Measurements from ENCODE around the gene ZNF697. TPM values are rescaled to one million over a fixed set of nuclear protein-coding genes. Genes with fewer than 3 reads are reported as not detected.

The ZNF697 gene
- total and polyA plus RNA-seq, 3 donors from 2014 or later = 9.1 to 22.5 (median 14.8) TPM

DNA sequence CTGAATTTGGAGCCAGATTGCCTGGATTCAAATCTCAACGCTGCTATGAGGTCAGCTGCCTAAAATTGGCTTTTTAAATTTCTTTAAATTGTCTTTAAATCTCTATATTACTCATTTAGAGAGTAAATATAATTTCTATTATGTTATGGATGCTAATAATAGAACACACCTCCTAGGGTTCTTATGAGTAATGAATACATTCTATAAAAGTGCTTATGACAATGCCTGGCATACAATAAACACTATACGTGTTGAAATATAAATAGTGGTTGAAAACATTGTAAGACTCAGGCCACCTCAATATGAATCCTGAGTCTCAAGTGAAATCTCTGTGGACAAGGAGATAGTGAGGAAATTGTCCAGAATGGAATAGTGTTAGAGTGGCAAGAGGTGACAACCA lies 32.7 kb upstream of the ZNF697 start:
- WGBS, 2 donors = 83 to 93% methylated on average over 2 of the region's 2 CpGs
- H3K36me3 ChIP-seq (ENCODE audit: low read depth, missing control alignments) = no peaks in the 10 kb centered on the region
- no peak overlapping the region for H3K4me3 ChIP-seq
- H3K27ac ChIP-seq = no peak overlapping the region
- TF ChIP-seq POLR2A (IDR thresholded peaks at IDR 0.05) = no peak
- TF ChIP-seq, protein P1, sequence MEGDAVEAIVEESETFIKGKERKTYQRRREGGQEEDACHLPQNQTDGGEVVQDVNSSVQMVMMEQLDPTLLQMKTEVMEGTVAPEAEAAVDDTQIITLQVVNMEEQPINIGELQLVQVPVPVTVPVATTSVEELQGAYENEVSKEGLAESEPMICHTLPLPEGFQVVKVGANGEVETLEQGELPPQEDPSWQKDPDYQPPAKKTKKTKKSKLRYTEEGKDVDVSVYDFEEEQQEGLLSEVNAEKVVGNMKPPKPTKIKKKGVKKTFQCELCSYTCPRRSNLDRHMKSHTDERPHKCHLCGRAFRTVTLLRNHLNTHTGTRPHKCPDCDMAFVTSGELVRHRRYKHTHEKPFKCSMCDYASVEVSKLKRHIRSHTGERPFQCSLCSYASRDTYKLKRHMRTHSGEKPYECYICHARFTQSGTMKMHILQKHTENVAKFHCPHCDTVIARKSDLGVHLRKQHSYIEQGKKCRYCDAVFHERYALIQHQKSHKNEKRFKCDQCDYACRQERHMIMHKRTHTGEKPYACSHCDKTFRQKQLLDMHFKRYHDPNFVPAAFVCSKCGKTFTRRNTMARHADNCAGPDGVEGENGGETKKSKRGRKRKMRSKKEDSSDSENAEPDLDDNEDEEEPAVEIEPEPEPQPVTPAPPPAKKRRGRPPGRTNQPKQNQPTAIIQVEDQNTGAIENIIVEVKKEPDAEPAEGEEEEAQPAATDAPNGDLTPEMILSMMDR (IDR thresholded peaks at IDR 0.05) = no peak
- no peaks in the 10 kb centered on the region for H3K27me3 ChIP-seq
- intact Hi-C loops (cut with DNase I; ENCODE audit: low total_unique reads) = no loop called here
- DNase-seq = no peak
- H3K4me1 ChIP-seq = no peaks in the 10 kb centered on the region
- no peaks in the 10 kb centered on the region for H3K9me3 ChIP-seq

DNA sequence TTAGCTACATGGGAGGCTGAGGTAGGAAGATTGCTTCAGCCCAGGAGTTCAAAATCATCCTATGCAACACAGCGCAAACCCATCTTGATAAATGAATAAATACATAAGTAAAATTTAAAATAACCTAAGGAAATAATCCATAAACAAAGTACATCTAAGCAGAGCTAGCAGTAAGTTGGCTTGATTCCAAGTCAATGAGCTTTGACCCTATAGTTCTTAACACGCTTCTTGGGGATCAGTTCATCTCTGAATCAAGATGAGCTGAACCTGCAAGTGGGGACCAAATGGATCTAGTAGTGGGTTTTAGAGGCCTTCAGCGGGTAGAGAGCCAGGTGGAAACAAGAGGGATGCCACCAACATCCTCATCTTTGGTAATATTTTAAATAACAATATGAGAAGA lies 32.1 kb upstream of the ZNF697 start:
- intact Hi-C loops (cut with DNase I; ENCODE audit: low total_unique reads) = no loop called here
- DNase-seq = no peak
- 93 to 100% methylated on average over 3 of the region's 3 CpGs for WGBS, 2 donors
- TF ChIP-seq POLR2A (IDR thresholded peaks at IDR 0.05) = no peak
- TF ChIP-seq, protein P1 (IDR thresholded peaks at IDR 0.05) = no peak
- Histone ChIP-seq H3K27ac (no peak overlapping the region), H3K4me1 (peaks cover 3% of the 10 kb centered on the region), H3K4me3 (no peak overlapping the region), H3K36me3 (ENCODE audit: low read depth, missing control alignments) (no peaks in the 10 kb centered on the region), H3K9me3 (no peaks in the 10 kb centered on the region), H3K27me3 (no peaks in the 10 kb centered on the region)

DNA sequence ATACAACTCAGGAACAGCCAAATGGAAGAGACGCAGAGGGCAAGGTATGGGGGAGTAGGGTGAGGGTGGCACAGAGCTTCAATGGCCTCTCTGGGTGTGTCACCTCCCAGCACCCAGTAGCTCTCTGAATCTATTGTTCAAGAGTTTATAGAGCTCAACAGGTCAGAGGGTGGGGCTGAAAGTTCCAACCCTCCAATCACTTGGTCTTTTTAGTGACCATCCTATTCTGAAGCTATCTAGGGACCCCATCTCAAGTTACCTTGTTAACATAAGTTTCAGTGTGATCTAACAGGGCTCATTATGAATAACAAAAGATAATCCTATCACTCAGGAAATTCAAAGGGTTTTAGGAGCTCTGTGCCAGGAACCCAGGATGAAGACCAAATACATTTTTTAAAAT lies 31.2 kb upstream of the ZNF697 start:
- Histone ChIP-seq H3K4me3 (no peak overlapping the region), H3K27me3 (no peaks in the 10 kb centered on the region), H3K36me3 (ENCODE audit: low read depth, missing control alignments) (no peaks in the 10 kb centered on the region), H3K4me1 (peaks cover 12% of the 10 kb centered on the region), H3K9me3 (no peaks in the 10 kb centered on the region), H3K27ac (no peak overlapping the region)
- no peak for DNase-seq
- intact Hi-C loops (cut with DNase I; ENCODE audit: low total_unique reads) = no loop called here
- TF ChIP-seq, protein P1 (IDR thresholded peaks at IDR 0.05) = no peak
- no peak for TF ChIP-seq POLR2A (IDR thresholded peaks at IDR 0.05)
- 84 to 94% methylated on average over 1 of the region's 1 CpG for WGBS, 2 donors

DNA sequence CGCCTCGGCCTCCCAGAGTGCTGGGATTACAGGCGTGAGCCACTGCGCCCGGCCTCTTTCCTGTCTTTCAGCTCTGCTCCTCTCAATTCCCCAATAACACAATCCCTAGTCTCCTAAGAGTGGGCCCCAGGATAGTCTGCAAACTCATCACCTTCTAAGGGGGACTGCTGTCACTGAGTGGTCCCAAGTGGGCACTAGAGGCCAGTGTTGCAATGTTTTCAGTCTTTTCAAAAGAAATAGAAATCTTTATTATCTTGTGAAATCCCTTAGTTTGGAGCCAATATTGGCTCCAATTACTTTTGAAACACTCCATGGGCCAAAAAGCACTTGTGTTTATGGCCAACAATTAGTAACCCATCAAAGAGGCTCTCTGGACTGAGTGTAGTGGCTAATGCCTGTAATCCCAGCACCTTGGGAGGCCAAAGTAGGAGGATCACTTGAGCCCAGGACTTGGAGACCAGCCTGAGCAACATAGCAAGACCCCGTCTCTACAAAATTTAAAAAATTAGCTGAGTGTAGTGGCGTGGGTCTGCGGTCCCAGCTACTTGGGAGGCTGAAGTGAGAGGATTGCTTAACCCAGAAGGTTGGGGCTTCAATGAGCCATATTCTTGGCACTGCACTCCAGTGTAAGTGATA lies 28.6 kb upstream of the ZNF697 start:
- 56 to 68% methylated on average over 8 of the region's 8 CpGs for WGBS, 2 donors
- Histone ChIP-seq H3K4me3 (no peak overlapping the region), H3K9me3 (no peaks in the 10 kb centered on the region), H3K27ac (no peak overlapping the region), H3K4me1 (peaks cover 25% of the 10 kb centered on the region), H3K36me3 (ENCODE audit: low read depth, missing control alignments) (no peaks in the 10 kb centered on the region), H3K27me3 (no peaks in the 10 kb centered on the region)
- TF ChIP-seq, protein P1 (IDR thresholded peaks at IDR 0.05) = peak in 1 of 3 experiments; percentile 16
- no peak for TF ChIP-seq POLR2A (IDR thresholded peaks at IDR 0.05)
- intact Hi-C loops (cut with DNase I; ENCODE audit: low total_unique reads) = no loop called here
- DNase-seq = peak; percentile 29

All from testis (tissue), 3 donors.